GM10266 (cell line): ENCODE results near the gene OBSCN.

Experiments
- DNase-seq: peaks from one replicate; pipeline ENCODE4 v3.0.0; 2012; ENCODE audit errors: extremely low spot score
- CTCF ChIP-seq: IDR thresholded peaks from 2 replicates; pipeline ENCODE4 v1.5.1; 2012; ENCODE audit warnings: mild to moderate bottlenecking, low read depth; ENCODE audit not compliant: control insufficient read depth, insufficient read depth; ENCODE audit errors: missing control alignments

OBSCN gene

GRCh38 chr1:228396770-228397662 is 189.2 kb downstream of the OBSCN start:
- no peak for DNase-seq
- no peak for TF ChIP-seq CTCF

GRCh38 chr1:228397966-228398365 is 190.1 kb downstream of the OBSCN start:
- no peak for DNase-seq
- no peak for TF ChIP-seq CTCF

GRCh38 chr1:228398741-228399461 is 191.1 kb downstream of the OBSCN start:
- TF ChIP-seq CTCF: no peak

DNA sequence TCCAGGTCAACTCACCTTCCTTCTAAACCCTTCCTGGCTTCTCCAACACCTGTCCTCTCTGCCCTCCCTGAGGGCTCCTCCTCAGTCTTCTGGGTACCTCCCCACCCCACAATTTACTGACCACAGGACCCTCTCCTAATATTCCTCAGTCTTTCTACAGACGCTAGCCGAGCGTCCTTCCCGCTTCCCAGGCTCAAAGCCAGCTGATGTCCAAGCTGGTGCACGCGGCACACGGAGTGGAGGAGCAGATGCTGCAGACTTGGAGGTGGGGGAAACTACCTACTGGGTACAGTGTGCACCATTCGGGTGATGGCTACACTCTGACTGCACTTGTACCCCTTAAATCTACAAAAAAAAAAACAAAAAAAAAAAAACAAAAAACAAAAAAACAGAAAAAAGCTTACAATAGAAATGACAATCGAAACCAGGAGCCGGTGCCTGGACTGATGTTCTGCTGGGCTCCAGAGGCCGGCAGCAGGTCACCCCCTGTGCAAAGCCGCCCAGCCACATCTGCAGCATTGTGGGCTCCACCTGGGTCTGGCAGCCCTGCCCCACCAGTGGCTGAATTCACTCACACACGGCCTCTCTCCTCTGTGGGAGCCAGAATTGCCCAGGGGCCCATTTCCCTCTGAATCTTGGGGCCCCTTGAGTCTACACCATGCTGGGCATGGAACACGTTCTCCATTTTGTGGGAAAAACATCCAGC is 191.8 kb downstream of the OBSCN start:
- no peak for TF ChIP-seq CTCF
- DNase-seq: no peak

More at GRCh38 chr1:228398741-228399461, 191.1 kb downstream of the OBSCN start:
- DNase-seq: no peak

- no peak for DNase-seq
Measured at GRCh38 chr1:228400237-228400651, 192.4 kb downstream of the OBSCN start.

GRCh38 chr1:228400692-228401454 is 193.0 kb downstream of the OBSCN start:
- no peak for DNase-seq
- no peak for TF ChIP-seq CTCF

More at GRCh38 chr1:228400237-228400651, 192.4 kb downstream of the OBSCN start:
- no peak for TF ChIP-seq CTCF
